GM23338 (cell line): ENCODE data around the gene PAPOLG. TPM values are rescaled to one million over a fixed set of nuclear protein-coding genes. Genes with fewer than 3 reads are reported as not detected.

Source experiments
- ATAC-seq: fragments of 200-7000 bp; cut with Tn5 transposase; 3 replicates; pipeline ENCODE4 v1.9.1; 2020
- DNase-seq: peaks from one replicate; pipeline ENCODE4 v3.0.0-alpha.2; 2015; ENCODE audit warnings: low spot score
- H2AFZ ChIP-seq: fragments of 200-600 bp; sonication (generic); 2 replicates; pipeline ENCODE4 v1.8.0; 2016; ENCODE audit warnings: antibody characterized with exemption, mild to moderate bottlenecking, moderate library complexity
- H3F3A ChIP-seq: fragments of 200-600 bp; sonication (generic); replicated peaks from 2 replicates; pipeline ENCODE4 v1.8.0; 2017; ENCODE audit warnings: antibody characterized with exemption, mixed run types, low read depth
- H3K27ac ChIP-seq: fragments of 200-600 bp; sonication (generic); 2 replicates; pipeline ENCODE4 v1.6.1; 2016; ENCODE audit warnings: low read depth
- H3K27me3 ChIP-seq: fragments of 200-600 bp; sonication (generic); 2 replicates; pipeline ENCODE4 v1.8.0; 2016; ENCODE audit warnings: mild to moderate bottlenecking, mixed run types, moderate library complexity; ENCODE audit not compliant: insufficient read depth
- H3K36me3 ChIP-seq: fragments of 200-600 bp; sonication (generic); 2 replicates; pipeline ENCODE4 v1.8.0; 2016; ENCODE audit warnings: mild to moderate bottlenecking; ENCODE audit not compliant: insufficient read depth
- H3K4me1 ChIP-seq: fragments of 200-600 bp; sonication (generic); 2 replicates; pipeline ENCODE4 v1.8.0; 2016; ENCODE audit warnings: mild to moderate bottlenecking, moderate library complexity; ENCODE audit not compliant: insufficient read depth
- H3K4me2 ChIP-seq: fragments of 200-600 bp; sonication (generic); 2 replicates; pipeline ENCODE4 v1.7.1; 2017; ENCODE audit warnings: mixed run types
- H3K4me3 ChIP-seq: fragments of 200-600 bp; sonication (generic); 2 replicates; pipeline ENCODE4 v1.6.1; 2016; ENCODE audit warnings: mixed run types
- H3K79me2 ChIP-seq: fragments of 200-600 bp; sonication (generic); replicated peaks from 2 replicates; pipeline ENCODE4 v1.8.0; 2017; ENCODE audit warnings: mild to moderate bottlenecking; ENCODE audit not compliant: insufficient read depth
- H3K9me2 ChIP-seq: fragments of 200-600 bp; sonication (generic); 2 replicates; pipeline ENCODE4 v1.8.0; 2017; ENCODE audit not compliant: insufficient read depth
- H4K20me1 ChIP-seq: fragments of 200-600 bp; sonication (generic); replicated peaks from 2 replicates; pipeline ENCODE4 v1.8.0; 2017; ENCODE audit warnings: mild to moderate bottlenecking; ENCODE audit not compliant: insufficient read depth
- H3K27ac Mint-ChIP-seq: 2 replicates; pipeline ENCODE4 v1.8.0; 2020; ENCODE audit warnings: inconsistent platforms, mild to moderate bottlenecking, moderate library complexity, mixed read lengths
- H3K27me3 Mint-ChIP-seq: 3 replicates; pipeline ENCODE4 v1.8.0; 2022; ENCODE audit warnings: low read depth, mild to moderate bottlenecking, moderate library complexity, mixed read lengths, inconsistent platforms; ENCODE audit not compliant: insufficient read depth, poor library complexity
- H3K36me3 Mint-ChIP-seq: 3 replicates; pipeline ENCODE4 v1.8.0; 2021; ENCODE audit warnings: low read depth, mild to moderate bottlenecking, inconsistent platforms, moderate library complexity, mixed read lengths
- H3K4me1 Mint-ChIP-seq: 3 replicates; pipeline ENCODE4 v1.8.0; 2020; ENCODE audit warnings: mild to moderate bottlenecking, inconsistent platforms, mixed read lengths
- H3K4me3 Mint-ChIP-seq: 3 replicates; pipeline ENCODE4 v1.8.0; 2021; ENCODE audit warnings: moderate library complexity, mild to moderate bottlenecking, inconsistent platforms, mixed read lengths
- H3K9me3 Mint-ChIP-seq: 3 replicates; pipeline ENCODE4 v1.8.0; 2020; ENCODE audit warnings: moderate library complexity, mild to moderate bottlenecking, inconsistent platforms, mixed read lengths
- CREB1 ChIP-seq: fragments of 250-450 bp; sonication (Bioruptor Pico); IDR thresholded peaks from 2 replicates; pipeline ENCODE4 v1.5.0; 2020; ENCODE audit warnings: low read depth, mild to moderate bottlenecking, moderate library complexity
- EZH2 ChIP-seq: fragments of 200-600 bp; sonication (generic); IDR thresholded peaks from one replicate; pipeline ENCODE4 v1.8.0; 2017; ENCODE audit warnings: antibody characterized with exemption, mild to moderate bottlenecking, low read depth; ENCODE audit not compliant: unreplicated experiment
- EZH2phosphoT487 ChIP-seq: fragments of 200-600 bp; sonication (generic); IDR thresholded peaks from one replicate; pipeline ENCODE4 v1.8.1; 2018; ENCODE audit warnings: antibody characterized with exemption; ENCODE audit not compliant: unreplicated experiment
- JUNB ChIP-seq: IDR thresholded peaks from one replicate; pipeline ENCODE4 v1.6.1; 2016; ENCODE audit warnings: antibody characterized with exemption; ENCODE audit not compliant: unreplicated experiment
- NANOG ChIP-seq: IDR thresholded peaks from 2 replicates; pipeline ENCODE4 v1.6.1; 2016; ENCODE audit warnings: antibody characterized with exemption, borderline replicate concordance
- POLR2AphosphoS5 ChIP-seq: IDR thresholded peaks from 2 replicates; pipeline ENCODE4 v1.6.1; 2016; ENCODE audit warnings: antibody characterized with exemption, low read depth
- STAT1 ChIP-seq: IDR thresholded peaks from one replicate; pipeline ENCODE4 v1.6.1; 2016; ENCODE audit warnings: antibody characterized with exemption; ENCODE audit not compliant: unreplicated experiment
- ZNF114 ChIP-seq: fragments of 250-450 bp; sonication (Bioruptor Pico); IDR thresholded peaks from 2 replicates; pipeline ENCODE4 v1.5.0; 2020; ENCODE audit warnings: mild to moderate bottlenecking, moderate library complexity
- ZNF331 ChIP-seq: fragments of 250-450 bp; sonication (Bioruptor Pico); IDR thresholded peaks from 2 replicates; pipeline ENCODE4 v1.5.0; 2020; ENCODE audit warnings: low read depth, mild to moderate bottlenecking, moderate library complexity
- polyA plus RNA-seq: library from polyadenylated mRNA; unstranded; fragments of >200 nt; fragmentation: Nextera tagmentation; extraction: Ambion mirVana; gene quantifications from 2 replicates; pipeline ENCODE4 v1.2.1, GENCODE V29; 2016
- total RNA-seq: library from RNA; depleted of rRNA; stranded (reverse); fragments of >200 nt; shearing (Covaris generic); gene quantifications from 2 replicates; pipeline ENCODE4 v1.2.3, GENCODE V29; 2014
- TF ChIP-seq, protein P1 (sequence below): IDR thresholded peaks from 2 replicates; pipeline ENCODE4 v1.6.1; 2016; ENCODE audit warnings: antibody characterized with exemption
- TF ChIP-seq, protein P2 (sequence below): fragments of 250-450 bp; sonication (Bioruptor Pico); IDR thresholded peaks from 2 replicates; pipeline ENCODE4 v1.5.0; 2020; ENCODE audit warnings: mild to moderate bottlenecking, moderate library complexity
- TF ChIP-seq, protein P3 (sequence below): IDR thresholded peaks from one replicate; pipeline ENCODE4 v1.6.1; 2018; ENCODE audit warnings: antibody characterized with exemption; ENCODE audit not compliant: unreplicated experiment

PAPOLG gene
- total and polyA plus RNA-seq, 2 experiments from 2014 or later, result 13.8 to 31.2 TPM

DNA sequence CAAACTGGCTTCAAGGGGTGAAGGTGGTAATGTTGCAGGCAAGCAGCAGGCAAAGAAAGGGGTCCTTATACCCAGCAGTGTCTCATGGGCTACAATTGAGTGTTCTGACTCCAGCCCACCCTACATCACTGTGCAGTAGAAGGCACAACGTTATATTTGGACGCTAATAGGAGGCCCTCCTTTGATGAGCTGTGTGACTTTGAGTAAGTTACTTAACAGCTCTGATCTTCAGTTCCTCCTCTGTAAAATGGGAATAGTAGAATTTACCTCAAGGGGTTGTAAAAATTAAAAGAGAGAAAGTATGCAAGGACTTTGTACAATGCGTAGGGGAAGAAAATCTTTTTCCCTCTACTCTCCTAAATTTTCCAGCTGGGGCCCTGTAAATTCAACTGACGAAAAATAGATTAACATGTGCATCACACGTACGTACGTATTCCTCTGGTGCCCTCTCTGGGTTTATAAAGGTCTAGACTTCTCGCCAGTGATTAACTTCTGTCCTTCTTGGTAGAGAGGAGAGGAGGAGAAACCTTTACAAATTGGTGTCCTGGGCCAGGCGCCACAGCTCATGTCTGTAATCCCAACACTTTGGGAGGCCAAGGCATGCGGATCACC is 67.7 kb downstream of the PAPOLG start:
- no peaks in the 10 kb centered on the region for H3K9me2 ChIP-seq
- DNase-seq (no peak), ATAC-seq (no peak)
- H3K36me3 ChIP-seq, result no peaks in the 10 kb centered on the region
- no peaks in the 10 kb centered on the region for H3K79me2 ChIP-seq
- H3F3A ChIP-seq, result no peaks in the 10 kb centered on the region
- H3K4me1 ChIP-seq, result no peaks in the 10 kb centered on the region
- no peak overlapping the region for H3K27ac ChIP-seq
- no peaks in the 10 kb centered on the region for H4K20me1 ChIP-seq
- H3K4me2 ChIP-seq, result no peak overlapping the region
- Mint-ChIP-seq H3K4me3 (no peak overlapping the region), H3K36me3 (no peaks in the 10 kb centered on the region), H3K9me3 (no peaks in the 10 kb centered on the region), H3K27me3 (peaks cover 10% of the 10 kb centered on the region), H3K27ac (no peak overlapping the region), H3K4me1 (no peaks in the 10 kb centered on the region; the same call in 2 of the 3 replicates)
- no peak overlapping the region for H2AFZ ChIP-seq
- no peaks in the 10 kb centered on the region for H3K27me3 ChIP-seq
- no peak overlapping the region for H3K4me3 ChIP-seq
- TF ChIP-seq JUNB, result no peak
- TF ChIP-seq, protein P1, sequence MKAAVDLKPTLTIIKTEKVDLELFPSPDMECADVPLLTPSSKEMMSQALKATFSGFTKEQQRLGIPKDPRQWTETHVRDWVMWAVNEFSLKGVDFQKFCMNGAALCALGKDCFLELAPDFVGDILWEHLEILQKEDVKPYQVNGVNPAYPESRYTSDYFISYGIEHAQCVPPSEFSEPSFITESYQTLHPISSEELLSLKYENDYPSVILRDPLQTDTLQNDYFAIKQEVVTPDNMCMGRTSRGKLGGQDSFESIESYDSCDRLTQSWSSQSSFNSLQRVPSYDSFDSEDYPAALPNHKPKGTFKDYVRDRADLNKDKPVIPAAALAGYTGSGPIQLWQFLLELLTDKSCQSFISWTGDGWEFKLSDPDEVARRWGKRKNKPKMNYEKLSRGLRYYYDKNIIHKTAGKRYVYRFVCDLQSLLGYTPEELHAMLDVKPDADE, result no peak
- TF ChIP-seq, protein P2, sequence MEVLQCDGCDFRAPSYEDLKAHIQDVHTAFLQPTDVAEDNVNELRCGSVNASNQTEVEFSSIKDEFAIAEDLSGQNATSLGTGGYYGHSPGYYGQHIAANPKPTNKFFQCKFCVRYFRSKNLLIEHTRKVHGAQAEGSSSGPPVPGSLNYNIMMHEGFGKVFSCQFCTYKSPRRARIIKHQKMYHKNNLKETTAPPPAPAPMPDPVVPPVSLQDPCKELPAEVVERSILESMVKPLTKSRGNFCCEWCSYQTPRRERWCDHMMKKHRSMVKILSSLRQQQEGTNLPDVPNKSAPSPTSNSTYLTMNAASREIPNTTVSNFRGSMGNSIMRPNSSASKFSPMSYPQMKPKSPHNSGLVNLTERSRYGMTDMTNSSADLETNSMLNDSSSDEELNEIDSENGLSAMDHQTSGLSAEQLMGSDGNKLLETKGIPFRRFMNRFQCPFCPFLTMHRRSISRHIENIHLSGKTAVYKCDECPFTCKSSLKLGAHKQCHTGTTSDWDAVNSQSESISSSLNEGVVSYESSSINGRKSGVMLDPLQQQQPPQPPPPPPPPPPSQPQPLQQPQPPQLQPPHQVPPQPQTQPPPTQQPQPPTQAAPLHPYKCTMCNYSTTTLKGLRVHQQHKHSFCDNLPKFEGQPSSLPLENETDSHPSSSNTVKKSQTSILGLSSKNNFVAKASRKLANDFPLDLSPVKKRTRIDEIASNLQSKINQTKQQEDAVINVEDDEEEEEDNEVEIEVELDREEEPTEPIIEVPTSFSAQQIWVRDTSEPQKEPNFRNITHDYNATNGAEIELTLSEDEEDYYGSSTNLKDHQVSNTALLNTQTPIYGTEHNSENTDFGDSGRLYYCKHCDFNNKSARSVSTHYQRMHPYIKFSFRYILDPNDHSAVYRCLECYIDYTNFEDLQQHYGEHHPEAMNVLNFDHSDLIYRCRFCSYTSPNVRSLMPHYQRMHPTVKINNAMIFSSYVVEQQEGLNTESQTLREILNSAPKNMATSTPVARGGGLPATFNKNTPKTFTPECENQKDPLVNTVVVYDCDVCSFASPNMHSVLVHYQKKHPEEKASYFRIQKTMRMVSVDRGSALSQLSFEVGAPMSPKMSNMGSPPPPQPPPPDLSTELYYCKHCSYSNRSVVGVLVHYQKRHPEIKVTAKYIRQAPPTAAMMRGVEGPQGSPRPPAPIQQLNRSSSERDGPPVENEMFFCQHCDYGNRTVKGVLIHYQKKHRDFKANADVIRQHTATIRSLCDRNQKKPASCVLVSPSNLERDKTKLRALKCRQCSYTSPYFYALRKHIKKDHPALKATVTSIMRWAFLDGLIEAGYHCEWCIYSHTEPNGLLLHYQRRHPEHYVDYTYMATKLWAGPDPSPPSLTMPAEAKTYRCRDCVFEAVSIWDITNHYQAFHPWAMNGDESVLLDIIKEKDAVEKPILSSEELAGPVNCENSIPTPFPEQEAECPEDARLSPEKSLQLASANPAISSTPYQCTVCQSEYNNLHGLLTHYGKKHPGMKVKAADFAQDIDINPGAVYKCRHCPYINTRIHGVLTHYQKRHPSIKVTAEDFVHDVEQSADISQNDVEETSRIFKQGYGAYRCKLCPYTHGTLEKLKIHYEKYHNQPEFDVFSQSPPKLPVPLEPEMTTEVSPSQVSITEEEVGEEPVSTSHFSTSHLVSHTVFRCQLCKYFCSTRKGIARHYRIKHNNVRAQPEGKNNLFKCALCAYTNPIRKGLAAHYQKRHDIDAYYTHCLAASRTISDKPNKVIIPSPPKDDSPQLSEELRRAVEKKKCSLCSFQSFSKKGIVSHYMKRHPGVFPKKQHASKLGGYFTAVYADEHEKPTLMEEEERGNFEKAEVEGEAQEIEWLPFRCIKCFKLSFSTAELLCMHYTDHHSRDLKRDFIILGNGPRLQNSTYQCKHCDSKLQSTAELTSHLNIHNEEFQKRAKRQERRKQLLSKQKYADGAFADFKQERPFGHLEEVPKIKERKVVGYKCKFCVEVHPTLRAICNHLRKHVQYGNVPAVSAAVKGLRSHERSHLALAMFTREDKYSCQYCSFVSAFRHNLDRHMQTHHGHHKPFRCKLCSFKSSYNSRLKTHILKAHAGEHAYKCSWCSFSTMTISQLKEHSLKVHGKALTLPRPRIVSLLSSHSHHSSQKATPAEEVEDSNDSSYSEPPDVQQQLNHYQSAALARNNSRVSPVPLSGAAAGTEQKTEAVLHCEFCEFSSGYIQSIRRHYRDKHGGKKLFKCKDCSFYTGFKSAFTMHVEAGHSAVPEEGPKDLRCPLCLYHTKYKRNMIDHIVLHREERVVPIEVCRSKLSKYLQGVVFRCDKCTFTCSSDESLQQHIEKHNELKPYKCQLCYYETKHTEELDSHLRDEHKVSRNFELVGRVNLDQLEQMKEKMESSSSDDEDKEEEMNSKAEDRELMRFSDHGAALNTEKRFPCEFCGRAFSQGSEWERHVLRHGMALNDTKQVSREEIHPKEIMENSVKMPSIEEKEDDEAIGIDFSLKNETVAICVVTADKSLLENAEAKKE (CRISPR knock-in tag), result no peak
- TF ChIP-seq ZNF331 (CRISPR knock-in tag), result no peak
- no peak for TF ChIP-seq EZH2phosphoT487
- TF ChIP-seq CREB1, result no peak
- no peak for TF ChIP-seq NANOG
- TF ChIP-seq ZNF114 (CRISPR knock-in tag), result no peak
- no peak for TF ChIP-seq EZH2
- TF ChIP-seq, protein P3, sequence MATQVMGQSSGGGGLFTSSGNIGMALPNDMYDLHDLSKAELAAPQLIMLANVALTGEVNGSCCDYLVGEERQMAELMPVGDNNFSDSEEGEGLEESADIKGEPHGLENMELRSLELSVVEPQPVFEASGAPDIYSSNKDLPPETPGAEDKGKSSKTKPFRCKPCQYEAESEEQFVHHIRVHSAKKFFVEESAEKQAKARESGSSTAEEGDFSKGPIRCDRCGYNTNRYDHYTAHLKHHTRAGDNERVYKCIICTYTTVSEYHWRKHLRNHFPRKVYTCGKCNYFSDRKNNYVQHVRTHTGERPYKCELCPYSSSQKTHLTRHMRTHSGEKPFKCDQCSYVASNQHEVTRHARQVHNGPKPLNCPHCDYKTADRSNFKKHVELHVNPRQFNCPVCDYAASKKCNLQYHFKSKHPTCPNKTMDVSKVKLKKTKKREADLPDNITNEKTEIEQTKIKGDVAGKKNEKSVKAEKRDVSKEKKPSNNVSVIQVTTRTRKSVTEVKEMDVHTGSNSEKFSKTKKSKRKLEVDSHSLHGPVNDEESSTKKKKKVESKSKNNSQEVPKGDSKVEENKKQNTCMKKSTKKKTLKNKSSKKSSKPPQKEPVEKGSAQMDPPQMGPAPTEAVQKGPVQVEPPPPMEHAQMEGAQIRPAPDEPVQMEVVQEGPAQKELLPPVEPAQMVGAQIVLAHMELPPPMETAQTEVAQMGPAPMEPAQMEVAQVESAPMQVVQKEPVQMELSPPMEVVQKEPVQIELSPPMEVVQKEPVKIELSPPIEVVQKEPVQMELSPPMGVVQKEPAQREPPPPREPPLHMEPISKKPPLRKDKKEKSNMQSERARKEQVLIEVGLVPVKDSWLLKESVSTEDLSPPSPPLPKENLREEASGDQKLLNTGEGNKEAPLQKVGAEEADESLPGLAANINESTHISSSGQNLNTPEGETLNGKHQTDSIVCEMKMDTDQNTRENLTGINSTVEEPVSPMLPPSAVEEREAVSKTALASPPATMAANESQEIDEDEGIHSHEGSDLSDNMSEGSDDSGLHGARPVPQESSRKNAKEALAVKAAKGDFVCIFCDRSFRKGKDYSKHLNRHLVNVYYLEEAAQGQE, result no peak
- TF ChIP-seq POLR2AphosphoS5, result no peak
- no peak for TF ChIP-seq STAT1
